Activated CD4-positive, alpha-beta T cell treated with anti-CD3 and anti-CD28 coated beads, Interleukin-2, Interleukin-4, amounts not matched to agents 100 ng/mL and 50 ng/mL, durations not matched to agents 16 hours and 8 hours (primary cell): ENCODE results near the gene NAT10.
A peak's percentile ranks its signal among the peaks of the same experiment; 100 is the strongest.

Experiments
- DNase-seq: peaks from one replicate; pipeline ENCODE4 v3.0.0-alpha.2; 2020; ENCODE audit warnings: low spot score

NAT10 gene

GRCh38 chr11:34149274-34149673 lies 43.8 kb downstream of the NAT10 start:
- no peak for DNase-seq

- no peak for DNase-seq
Observed at GRCh38 chr11:34149786-34150185, 44.4 kb downstream of the NAT10 start.

GRCh38 chr11:34150494-34151151 lies 45.2 kb downstream of the NAT10 start:
- no peak for DNase-seq

DNA sequence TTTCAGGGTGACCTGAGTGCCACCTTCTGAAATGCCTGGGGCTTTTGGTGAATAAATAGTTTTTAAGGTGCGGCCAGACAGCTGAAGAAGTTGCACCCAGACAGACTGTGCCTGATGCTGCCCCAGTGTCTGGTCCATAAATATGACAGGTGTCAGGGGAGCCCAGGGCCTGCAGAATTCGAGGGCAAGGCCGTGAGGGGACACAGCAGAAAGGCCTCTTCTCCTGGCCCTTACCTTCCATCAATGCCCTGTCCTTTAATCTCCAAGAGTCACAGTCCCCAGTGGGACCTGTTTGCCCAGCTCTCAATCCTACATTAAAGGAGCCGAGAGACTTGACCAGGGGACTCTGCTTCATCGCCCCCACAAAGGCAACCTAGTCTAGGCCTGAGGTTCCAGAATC lies 45.7 kb downstream of the NAT10 start:
- DNase-seq: no peak

DNA sequence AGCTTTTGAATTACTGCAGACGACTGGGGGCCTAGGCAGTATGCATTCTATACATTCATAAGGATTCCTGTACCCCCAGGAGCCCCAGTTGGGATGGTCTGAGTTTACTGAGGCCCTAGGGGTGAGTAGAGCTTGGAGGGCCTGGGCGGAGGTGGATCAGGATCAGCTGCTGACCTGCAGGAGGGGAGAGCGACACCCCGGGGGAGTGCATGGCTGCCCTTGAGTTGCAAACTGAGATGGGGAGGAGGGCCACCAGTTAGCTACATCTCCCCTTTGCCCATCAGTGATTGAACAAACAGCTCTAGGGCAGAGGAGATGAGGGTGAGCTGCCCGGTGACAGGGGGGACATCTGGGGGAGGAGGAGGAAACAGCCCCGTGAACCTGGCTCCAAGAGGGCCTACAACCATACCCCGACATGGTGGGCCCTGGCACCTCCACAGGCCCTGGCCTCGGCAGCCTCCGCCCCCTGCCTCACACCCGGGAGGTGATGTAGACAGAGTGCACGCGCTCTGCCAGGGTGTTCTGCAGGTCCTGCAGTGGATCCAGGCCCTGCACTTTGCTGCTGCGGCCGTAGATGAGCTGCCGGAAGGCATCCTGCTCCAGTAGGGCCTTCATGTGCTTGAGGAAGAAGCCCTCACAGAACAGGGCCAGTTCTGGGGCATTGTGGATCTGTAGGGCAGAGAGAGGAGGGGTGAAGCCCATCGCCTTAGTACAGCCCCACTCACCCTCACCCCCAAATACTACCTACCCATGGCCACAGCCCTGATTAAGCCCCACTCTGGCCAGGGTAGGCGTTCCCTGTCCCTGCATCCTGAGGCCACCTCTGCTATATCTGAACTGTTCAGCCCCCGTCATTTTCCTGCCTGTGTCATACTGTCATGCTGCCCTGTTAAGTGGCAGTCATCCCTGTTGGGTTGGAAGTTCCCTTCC lies 46.8 kb downstream of the NAT10 start:
- DNase-seq: no peak

GRCh38 chr11:34154059-34154875 lies 48.8 kb downstream of the NAT10 start:
- no peak for DNase-seq

DNA sequence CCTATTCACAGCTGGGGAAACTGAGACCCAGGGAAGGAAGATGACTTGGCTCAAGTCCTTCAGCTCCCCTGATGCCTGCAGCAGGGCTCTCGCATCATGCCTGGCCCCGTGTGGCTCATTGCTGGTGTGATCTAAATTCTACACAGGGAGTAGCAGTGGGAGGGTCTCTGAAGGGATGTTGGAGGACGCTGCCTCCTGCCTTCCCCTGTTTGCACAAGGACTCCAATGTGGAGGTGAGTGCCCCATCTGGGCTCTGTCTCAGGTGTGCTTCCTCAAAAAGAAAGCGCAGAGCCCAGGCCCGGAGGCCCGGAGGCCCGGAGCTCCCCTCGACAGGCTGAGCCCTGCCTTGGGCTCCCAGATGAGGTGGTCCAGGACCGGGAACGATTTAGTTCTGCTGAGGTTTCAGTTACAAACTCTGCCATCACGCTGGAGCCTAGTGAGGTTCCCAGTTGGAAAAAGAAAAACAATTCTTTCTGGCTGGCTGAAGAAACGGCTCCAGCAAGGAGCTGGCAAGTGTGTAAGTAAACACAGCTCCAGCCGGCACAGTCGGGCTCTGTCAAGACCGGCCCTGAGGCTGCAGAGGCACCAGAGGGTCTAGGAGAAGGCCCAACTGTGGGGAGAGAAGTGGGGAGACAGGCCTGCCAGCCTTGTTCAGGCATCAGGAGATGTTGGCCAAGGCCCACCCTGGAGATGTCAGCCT lies 49.8 kb downstream of the NAT10 start:
- no peak for DNase-seq

DNA sequence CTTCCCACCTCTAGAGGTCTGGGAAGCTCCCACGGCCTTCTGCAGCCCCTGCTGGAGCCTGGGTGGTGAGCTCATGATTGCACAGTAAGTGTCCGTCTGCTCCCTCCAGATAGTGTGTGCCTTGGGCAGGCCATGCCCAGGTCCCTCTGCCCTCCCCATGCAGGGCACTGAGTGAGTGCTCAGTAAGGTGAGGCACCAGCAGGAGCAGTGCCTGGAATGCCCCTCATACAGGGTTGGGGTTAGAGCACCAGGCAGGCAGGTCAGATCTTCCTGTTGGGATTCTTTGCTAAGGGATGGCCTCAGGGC lies 50.3 kb downstream of the NAT10 start:
- no peak for DNase-seq

DNA sequence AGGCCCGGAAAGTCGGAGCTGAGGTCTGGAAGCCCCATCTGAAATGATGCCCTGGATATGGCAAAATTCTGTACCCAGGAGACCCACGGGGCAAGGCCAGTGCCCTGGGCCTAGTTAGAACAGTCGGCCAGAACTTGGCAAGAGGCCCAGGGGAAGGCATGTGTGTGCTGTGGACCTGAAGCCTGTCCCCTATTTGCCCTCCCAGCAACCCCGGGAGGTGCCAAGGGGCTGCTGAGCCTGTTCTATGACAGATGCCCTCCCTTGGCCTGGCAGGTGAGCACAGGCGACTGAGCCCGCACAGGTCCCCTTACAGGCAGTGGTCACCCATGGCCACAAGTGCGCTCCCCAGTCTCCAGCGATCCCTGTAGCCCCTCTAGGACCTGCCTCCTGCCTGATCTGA lies 51.7 kb downstream of the NAT10 start:
- DNase-seq: no peak

DNA sequence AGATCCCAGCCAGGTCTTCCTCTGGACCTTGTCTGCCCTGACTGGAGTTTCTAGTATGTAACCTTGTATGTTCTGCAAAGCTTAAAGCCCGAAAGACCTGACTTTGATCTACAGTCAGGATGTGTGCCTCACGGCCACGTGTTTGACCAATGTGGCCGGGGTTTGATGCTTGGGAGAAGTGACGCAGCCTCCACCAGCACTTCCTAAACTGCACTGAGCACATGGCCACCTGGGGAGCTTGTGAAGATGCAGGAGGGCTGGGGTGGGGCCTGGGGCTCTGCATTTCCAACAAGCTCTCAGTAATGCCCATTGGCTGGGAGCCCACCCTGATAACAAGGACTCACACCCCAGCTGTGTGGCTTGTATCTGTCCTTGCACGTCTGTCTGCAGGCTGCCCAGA lies 53.2 kb downstream of the NAT10 start:
- DNase-seq: no peak

DNA sequence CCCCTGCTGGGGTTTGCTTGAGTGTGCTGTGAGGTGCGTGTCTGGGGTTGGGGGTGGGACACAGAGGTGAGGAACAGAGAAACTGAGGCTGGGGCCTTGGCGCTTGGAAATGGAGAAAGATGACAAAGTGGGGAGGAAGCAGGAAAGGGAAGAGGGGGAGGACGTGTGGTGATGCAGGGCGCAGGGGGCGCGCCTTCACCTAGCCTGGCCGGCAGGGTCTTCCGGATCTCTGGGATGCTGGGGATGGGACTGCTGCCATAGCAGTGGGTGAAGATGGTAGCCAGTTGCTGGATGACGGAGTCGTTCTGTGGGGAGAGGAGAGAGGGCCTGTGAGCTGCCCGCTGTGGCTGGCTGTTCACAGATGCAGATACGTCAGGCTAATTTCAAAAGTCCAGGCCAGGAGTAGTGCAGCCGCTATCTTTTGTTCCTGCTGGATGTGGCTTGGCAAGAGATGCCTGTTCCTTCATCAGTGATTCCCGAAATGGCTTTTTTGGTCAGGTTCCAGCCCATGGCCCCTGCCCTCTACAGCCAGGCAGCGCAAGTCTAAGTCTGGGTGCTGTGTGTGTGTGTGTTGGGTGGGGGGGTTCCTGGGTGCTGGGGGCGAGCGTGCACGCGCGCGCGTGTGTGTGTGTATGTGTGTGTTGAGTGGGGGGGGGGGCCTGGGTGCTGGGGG lies 54.8 kb downstream of the NAT10 start:
- no peak for DNase-seq

DNA sequence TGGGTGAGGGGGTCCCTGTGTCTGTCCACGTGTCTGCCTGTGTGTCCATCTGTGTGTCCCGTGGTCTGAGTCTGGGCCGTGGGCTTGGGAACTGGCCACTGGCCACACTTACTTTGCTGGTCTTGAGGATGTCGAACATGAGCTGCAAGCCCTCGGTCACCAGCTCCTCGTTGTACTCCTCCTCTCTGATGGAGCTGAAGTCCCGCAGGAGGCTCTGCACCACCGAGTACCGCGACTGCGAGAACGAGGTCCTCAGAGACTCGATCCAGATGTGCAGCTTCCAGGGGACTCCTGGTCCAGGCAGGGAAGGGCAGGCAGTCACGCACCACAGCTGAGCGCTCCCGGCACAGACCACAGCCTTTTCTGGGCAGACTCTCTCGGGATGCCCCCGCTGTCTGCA lies 55.4 kb downstream of the NAT10 start:
- DNase-seq: no peak

DNA sequence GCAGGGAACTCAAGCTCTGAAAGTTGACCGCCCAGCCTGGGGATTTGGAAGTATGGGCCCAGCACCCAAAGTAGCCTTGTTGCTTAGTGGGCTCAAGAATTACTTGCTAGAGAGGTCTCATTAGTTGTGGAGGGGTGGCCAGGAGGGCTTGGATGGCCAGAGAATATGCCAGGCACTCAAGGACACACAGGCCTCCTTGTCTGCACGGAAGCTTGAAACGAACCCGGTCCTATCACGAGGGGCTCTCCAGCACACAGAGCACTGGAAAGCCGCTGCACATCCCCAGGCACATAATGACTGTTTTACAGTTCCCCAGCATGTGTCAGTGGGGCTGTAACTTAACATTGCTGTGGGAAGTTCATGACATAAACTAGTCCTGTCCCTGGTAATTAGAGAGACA lies 55.9 kb downstream of the NAT10 start:
- DNase-seq: no peak

- DNase-seq: peak; percentile 40
Observed at GRCh38 chr11:34161812-34162492, 56.5 kb downstream of the NAT10 start.

GRCh38 chr11:34162493-34162820 lies 57.0 kb downstream of the NAT10 start:
- no peak for DNase-seq

GRCh38 chr11:34162856-34163255 lies 57.4 kb downstream of the NAT10 start:
- no peak for DNase-seq

- DNase-seq: no peak
Observed at GRCh38 chr11:34165121-34165520, 59.7 kb downstream of the NAT10 start.

GRCh38 chr11:34165786-34166555 lies 60.5 kb downstream of the NAT10 start:
- DNase-seq: no peak

- no peak for DNase-seq
Observed at GRCh38 chr11:34166806-34167740, 61.6 kb downstream of the NAT10 start.
